OCI-LY3 (cell line): ENCODE measurements around the gene OR2L8.

Source experiments
- EZH2phosphoT487 ChIP-seq: fragments of 200-600 bp; shearing (Covaris generic); IDR thresholded peaks from 2 replicates; pipeline ENCODE4 v1.6.1; 2018; ENCODE audit warnings: antibody characterized with exemption, mixed run types, low read depth
- TF ChIP-seq, protein P1 (sequence below): fragments of 200-600, 300-600 bp; sonication (generic); IDR thresholded peaks from 2 replicates; pipeline ENCODE4 v1.5.1; 2014; ENCODE audit warnings: antibody characterized with exemption, low read length, low read depth

DNA sequence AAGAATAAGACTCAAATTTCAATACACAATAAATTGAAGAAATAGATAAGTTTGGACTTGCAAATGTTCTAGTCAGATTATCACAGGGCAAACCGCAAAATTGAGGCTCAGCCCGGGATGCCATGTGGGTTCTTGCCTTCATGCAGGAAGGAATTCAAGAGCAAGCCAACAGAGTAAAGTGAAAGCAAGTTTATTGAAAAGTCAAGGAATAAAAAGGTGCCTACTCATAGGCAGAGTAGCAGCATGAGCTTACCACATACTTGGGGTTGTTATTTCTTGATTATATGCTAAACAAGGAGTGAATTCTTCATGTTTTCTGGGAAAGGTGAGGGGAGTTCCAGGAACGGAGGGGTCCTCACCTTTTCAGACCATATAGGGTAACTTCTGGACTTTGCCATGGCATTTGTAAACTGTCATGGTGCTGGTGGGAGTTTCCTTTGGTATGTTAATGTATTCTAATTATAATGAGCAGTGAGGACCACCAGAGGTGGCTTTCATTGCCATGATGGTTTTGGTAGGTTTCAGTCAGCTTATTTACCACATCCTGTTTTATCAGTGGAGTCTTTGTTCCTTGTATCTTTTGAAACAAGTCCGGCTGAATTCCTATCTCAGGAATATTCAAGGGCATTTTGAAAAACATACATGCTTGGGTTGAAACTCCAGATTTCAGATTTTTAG, 14.4 kb downstream of the OR2L8 start:
- TF ChIP-seq, protein P1, sequence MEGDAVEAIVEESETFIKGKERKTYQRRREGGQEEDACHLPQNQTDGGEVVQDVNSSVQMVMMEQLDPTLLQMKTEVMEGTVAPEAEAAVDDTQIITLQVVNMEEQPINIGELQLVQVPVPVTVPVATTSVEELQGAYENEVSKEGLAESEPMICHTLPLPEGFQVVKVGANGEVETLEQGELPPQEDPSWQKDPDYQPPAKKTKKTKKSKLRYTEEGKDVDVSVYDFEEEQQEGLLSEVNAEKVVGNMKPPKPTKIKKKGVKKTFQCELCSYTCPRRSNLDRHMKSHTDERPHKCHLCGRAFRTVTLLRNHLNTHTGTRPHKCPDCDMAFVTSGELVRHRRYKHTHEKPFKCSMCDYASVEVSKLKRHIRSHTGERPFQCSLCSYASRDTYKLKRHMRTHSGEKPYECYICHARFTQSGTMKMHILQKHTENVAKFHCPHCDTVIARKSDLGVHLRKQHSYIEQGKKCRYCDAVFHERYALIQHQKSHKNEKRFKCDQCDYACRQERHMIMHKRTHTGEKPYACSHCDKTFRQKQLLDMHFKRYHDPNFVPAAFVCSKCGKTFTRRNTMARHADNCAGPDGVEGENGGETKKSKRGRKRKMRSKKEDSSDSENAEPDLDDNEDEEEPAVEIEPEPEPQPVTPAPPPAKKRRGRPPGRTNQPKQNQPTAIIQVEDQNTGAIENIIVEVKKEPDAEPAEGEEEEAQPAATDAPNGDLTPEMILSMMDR, result no peak
- no peak for TF ChIP-seq EZH2phosphoT487
